HG03103 (cell line): ENCODE results near the gene TST.

ENCODE experiments used
- ATAC-seq: cut with Tn5 transposase; IDR thresholded peaks from one replicate; pipeline ENCODE4 v1.9.1; 2021; ENCODE audit warnings: low read depth; ENCODE audit not compliant: unreplicated experiment

Gene TST

GRCh38 chr22:37016134-37016910 lies 2.9 kb downstream of the TST start:
- ATAC-seq, result no peak

GRCh38 chr22:37015587-37015878 lies 3.7 kb downstream of the TST start:
- ATAC-seq, result no peak

- no peak for ATAC-seq
Observed at GRCh38 chr22:37014835-37015586, 4.2 kb downstream of the TST start.

- no peak for ATAC-seq
Observed at GRCh38 chr22:37014415-37014806, 4.8 kb downstream of the TST start.

- no peak for ATAC-seq
Observed at GRCh38 chr22:37012956-37013355, 6.3 kb downstream of the TST start.

GRCh38 chr22:37012262-37012904 lies 6.9 kb downstream of the TST start:
- ATAC-seq, result no peak

GRCh38 chr22:37011472-37011871 lies 7.8 kb downstream of the TST start:
- ATAC-seq, result no peak

- no peak for ATAC-seq
Observed at GRCh38 chr22:37010976-37011375, 8.3 kb downstream of the TST start.

GRCh38 chr22:37010174-37010573 lies 9.1 kb downstream of the TST start:
- ATAC-seq, result no peak

GRCh38 chr22:37009490-37009889 lies 9.8 kb downstream of the TST start:
- no peak for ATAC-seq

GRCh38 chr22:37008365-37008764 lies 10.9 kb downstream of the TST start:
- no peak for ATAC-seq

- ATAC-seq, result no peak
Observed at GRCh38 chr22:37007651-37008050, 11.6 kb downstream of the TST start.

- ATAC-seq, result no peak
Observed at GRCh38 chr22:37002633-37003032, 16.6 kb downstream of the TST start.

- no peak for ATAC-seq
Observed at GRCh38 chr22:37001826-37002225, 17.4 kb downstream of the TST start.

- no peak for ATAC-seq
Observed at GRCh38 chr22:37000676-37001534, 18.3 kb downstream of the TST start.

- ATAC-seq, result no peak
Observed at GRCh38 chr22:36999463-36999862, 19.8 kb downstream of the TST start.

- ATAC-seq, result no peak
Observed at GRCh38 chr22:36998620-36999351, 20.5 kb downstream of the TST start.

- ATAC-seq, result no peak
Observed at GRCh38 chr22:36997746-36998145, 21.5 kb downstream of the TST start.

- no peak for ATAC-seq
Observed at GRCh38 chr22:36991206-36991605, 28.0 kb downstream of the TST start.

GRCh38 chr22:36990457-36990856 lies 28.8 kb downstream of the TST start:
- no peak for ATAC-seq
